ENCODE data around the gene PVR.

PVR gene

DNA sequence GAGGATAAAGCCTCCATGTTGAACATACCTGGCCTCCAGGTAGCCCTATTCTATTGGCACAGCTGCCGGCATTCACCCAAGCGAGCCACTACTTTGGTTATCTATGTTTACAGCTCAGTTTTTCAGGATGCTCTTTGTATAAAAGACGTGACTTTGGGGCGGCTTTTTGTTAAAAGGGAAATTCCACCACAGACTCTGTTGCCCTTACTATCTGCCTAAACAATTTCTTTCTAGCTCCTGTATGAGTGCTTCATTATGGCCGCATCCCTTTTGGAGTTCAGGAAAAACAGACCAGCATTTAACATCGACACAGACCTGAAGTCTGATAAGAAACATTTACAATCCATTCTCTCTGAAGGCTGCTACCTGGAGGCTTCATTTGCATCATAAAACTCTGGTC lies 39.5 kb upstream of the PVR start:
- TF ChIP-seq WT1 (tag by site-specific recombination; IDR thresholded peaks at IDR 0.05) (no peak), ZNF664 (tag by site-specific recombination; IDR thresholded peaks at IDR 0.05) (no peak), SCRT1 (tag by site-specific recombination; IDR thresholded peaks at IDR 0.05; ENCODE audit: borderline replicate concordance) (no peak), ZNF335 (tag by site-specific recombination; conservative IDR thresholded peaks at IDR 0.05) (no peak), MZF1 (tag by site-specific recombination; IDR thresholded peaks at IDR 0.05; ENCODE audit: borderline replicate concordance) (no peak), ZNF155 (tag by site-specific recombination; IDR thresholded peaks at IDR 0.05) (no peak), EGR2 (tag by site-specific recombination; IDR thresholded peaks at IDR 0.05; ENCODE audit: low read depth) (no peak), ZNF600 (tag by site-specific recombination; IDR thresholded peaks at IDR 0.05) (no peak), ELK4 (IDR thresholded peaks at IDR 0.05; ENCODE audit: borderline replicate concordance, low read depth, low read length) (no peak), ZNF639 (tag by site-specific recombination; IDR thresholded peaks at IDR 0.05) (no peak), PBX3 (CRISPR knock-in tag; IDR thresholded peaks at IDR 0.05) (no peak), ZNF391 (tag by site-specific recombination; IDR thresholded peaks at IDR 0.05; ENCODE audit: borderline replicate concordance, low read depth) (no peak), ZNF221 (tag by site-specific recombination; IDR thresholded peaks at IDR 0.05; ENCODE audit: borderline replicate concordance) (no peak), TRIM28 (IDR thresholded peaks at IDR 0.05; ENCODE audit: borderline replicate concordance, low read length) (no peak)
- TF ChIP-seq, protein P1, sequence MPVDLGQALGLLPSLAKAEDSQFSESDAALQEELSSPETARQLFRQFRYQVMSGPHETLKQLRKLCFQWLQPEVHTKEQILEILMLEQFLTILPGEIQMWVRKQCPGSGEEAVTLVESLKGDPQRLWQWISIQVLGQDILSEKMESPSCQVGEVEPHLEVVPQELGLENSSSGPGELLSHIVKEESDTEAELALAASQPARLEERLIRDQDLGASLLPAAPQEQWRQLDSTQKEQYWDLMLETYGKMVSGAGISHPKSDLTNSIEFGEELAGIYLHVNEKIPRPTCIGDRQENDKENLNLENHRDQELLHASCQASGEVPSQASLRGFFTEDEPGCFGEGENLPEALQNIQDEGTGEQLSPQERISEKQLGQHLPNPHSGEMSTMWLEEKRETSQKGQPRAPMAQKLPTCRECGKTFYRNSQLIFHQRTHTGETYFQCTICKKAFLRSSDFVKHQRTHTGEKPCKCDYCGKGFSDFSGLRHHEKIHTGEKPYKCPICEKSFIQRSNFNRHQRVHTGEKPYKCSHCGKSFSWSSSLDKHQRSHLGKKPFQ (tag by site-specific recombination; IDR thresholded peaks at IDR 0.05) = no peak
- TF ChIP-seq, protein P2, sequence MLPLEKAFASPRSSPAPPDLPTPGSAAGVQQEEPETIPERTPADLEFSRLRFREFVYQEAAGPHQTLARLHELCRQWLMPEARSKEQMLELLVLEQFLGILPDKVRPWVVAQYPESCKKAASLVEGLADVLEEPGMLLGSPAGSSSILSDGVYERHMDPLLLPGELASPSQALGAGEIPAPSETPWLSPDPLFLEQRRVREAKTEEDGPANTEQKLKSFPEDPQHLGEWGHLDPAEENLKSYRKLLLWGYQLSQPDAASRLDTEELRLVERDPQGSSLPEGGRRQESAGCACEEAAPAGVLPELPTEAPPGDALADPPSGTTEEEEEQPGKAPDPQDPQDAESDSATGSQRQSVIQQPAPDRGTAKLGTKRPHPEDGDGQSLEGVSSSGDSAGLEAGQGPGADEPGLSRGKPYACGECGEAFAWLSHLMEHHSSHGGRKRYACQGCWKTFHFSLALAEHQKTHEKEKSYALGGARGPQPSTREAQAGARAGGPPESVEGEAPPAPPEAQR (tag by site-specific recombination; IDR thresholded peaks at IDR 0.05) = no peak
- TF ChIP-seq, protein P3, sequence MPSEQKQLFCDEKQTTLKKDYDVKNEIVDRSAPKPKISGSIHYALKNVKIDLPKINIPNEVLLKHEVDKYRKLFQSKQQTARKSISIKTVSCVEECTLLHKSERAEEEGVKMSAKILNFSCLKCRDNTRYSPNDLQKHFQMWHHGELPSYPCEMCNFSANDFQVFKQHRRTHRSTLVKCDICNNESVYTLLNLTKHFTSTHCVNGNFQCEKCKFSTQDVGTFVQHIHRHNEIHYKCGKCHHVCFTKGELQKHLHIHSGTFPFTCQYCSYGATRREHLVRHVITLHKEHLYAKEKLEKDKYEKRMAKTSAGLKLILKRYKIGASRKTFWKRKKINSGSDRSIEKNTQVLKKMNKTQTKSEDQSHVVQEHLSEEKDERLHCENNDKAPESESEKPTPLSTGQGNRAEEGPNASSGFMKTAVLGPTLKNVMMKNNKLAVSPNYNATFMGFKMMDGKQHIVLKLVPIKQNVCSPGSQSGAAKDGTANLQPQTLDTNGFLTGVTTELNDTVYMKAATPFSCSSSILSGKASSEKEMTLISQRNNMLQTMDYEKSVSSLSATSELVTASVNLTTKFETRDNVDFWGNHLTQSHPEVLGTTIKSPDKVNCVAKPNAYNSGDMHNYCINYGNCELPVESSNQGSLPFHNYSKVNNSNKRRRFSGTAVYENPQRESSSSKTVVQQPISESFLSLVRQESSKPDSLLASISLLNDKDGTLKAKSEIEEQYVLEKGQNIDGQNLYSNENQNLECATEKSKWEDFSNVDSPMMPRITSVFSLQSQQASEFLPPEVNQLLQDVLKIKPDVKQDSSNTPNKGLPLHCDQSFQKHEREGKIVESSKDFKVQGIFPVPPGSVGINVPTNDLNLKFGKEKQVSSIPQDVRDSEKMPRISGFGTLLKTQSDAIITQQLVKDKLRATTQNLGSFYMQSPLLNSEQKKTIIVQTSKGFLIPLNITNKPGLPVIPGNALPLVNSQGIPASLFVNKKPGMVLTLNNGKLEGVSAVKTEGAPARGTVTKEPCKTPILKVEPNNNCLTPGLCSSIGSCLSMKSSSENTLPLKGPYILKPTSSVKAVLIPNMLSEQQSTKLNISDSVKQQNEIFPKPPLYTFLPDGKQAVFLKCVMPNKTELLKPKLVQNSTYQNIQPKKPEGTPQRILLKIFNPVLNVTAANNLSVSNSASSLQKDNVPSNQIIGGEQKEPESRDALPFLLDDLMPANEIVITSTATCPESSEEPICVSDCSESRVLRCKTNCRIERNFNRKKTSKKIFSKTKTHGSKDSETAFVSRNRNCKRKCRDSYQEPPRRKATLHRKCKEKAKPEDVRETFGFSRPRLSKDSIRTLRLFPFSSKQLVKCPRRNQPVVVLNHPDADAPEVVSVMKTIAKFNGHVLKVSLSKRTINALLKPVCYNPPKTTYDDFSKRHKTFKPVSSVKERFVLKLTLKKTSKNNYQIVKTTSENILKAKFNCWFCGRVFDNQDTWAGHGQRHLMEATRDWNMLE (tag by site-specific recombination; conservative IDR thresholded peaks at IDR 0.05; ENCODE audit: low read depth) = no peak
- no peaks in the 10 kb centered on the region for H3K36me3 ChIP-seq (ENCODE audit: control insufficient read depth in 2 of 2, insufficient read depth in 1 of 2, low read length in 2 of 2)
- ChIA-PET CTCF (interaction anchor here (0.6 to 2.4 kb wide), 3 partner anchors 33 to 1204 kb away, joined by 3 to 7 read pairs (median 4); no protein-coding TSS in a partner anchor), POLR2A (interaction anchor here (0.5 to 2.1 kb wide), 2 partner anchors 39 to 81 kb away, joined by 5 to 7 read pairs; partner anchors contain the start of gene PVR)
- H3K9me3 ChIP-seq (ENCODE audit: control insufficient read depth, insufficient read depth, low read depth, low read length) = no peaks in the 10 kb centered on the region
- H3K4me1 ChIP-seq (ENCODE audit: control insufficient read depth, insufficient read depth, low read length) = no peaks in the 10 kb centered on the region; the same call in 1 of the 2 replicates
- no peak overlapping the region for H3K4me3 ChIP-seq (ENCODE audit: low read depth, low read length)
- H3K27ac ChIP-seq (ENCODE audit: extremely low read depth, low read depth, low read length) = no peak overlapping the region

All from HEK293 (cell line).